H1 (cell line): ENCODE data around the gene RAB3D. TPM values are rescaled to one million over a fixed set of nuclear protein-coding genes. Genes with fewer than 3 reads are reported as not detected.

Experiments used
- CTCF ChIA-PET: fragments of 300-600 bp; sonication (Branson Sonifier 250); formaldehyde crosslinking; loops from one replicate; lab custom pipeline; 2021; ENCODE audit not compliant: partially characterized antibody; lab: Charles Lee
- POLR2A ChIA-PET: fragments of 300-600 bp; sonication (Branson Sonifier 250); formaldehyde crosslinking; loops from one replicate; lab custom pipeline; 2021; ENCODE audit warnings: inconsistent platforms; ENCODE audit not compliant: partially characterized antibody; lab: Charles Lee
- DNase-seq, 2 experiments: peaks; one replicate each; pipeline versions ENCODE4 v3.0.0 to v3.0.0-alpha.2; 2010 to 2022; ENCODE audit warnings: low spot score in 2 of 2, low read depth in 1 of 2, mixed read lengths in 1 of 2
- FAIRE-seq: peaks from 2 replicates; lab custom pipeline; 2011; peaks lifted over from hg19 to GRCh38; lab: Jason Lieb, UNC
- H2AFZ ChIP-seq: 2 replicates; pipeline ENCODE4 v1.8.1; 2012; ENCODE audit warnings: low read length, inconsistent platforms
- H2AK5ac ChIP-seq: 2 replicates; pipeline ENCODE4 v1.6.1; 2013; ENCODE audit warnings: low read depth, low read length
- H2BK120ac ChIP-seq: replicated peaks from 2 replicates; pipeline ENCODE3; 2013; ENCODE audit warnings: low read depth, low read length, inconsistent platforms
- H2BK12ac ChIP-seq: 2 replicates; pipeline ENCODE4 v1.6.1; 2013; ENCODE audit warnings: low read depth, low read length
- H2BK15ac ChIP-seq: 2 replicates; pipeline ENCODE4 v1.6.1; 2013; ENCODE audit warnings: low read length
- H2BK20ac ChIP-seq: 2 replicates; pipeline ENCODE4 v1.6.1; 2013; ENCODE audit warnings: low read length
- H2BK5ac ChIP-seq: 2 replicates; pipeline ENCODE4 v1.6.1; 2013; ENCODE audit warnings: low read depth, low read length
- H3K14ac ChIP-seq: 2 replicates; pipeline ENCODE4 v1.6.1; 2013; ENCODE audit warnings: inconsistent platforms; ENCODE audit not compliant: insufficient read length
- H3K18ac ChIP-seq: 2 replicates; pipeline ENCODE4 v1.6.1; 2013; ENCODE audit warnings: low read length; ENCODE audit errors: extremely low read depth
- H3K23ac ChIP-seq: 2 replicates; pipeline ENCODE4 v1.6.1; 2013; ENCODE audit warnings: inconsistent platforms; ENCODE audit not compliant: insufficient read length
- H3K23me2 ChIP-seq: 2 replicates; pipeline ENCODE4 v1.6.1; 2013; ENCODE audit warnings: low read depth, low read length
- H3K27ac ChIP-seq: 2 replicates; pipeline ENCODE4 v1.6.1; 2011; ENCODE audit warnings: low read depth, low read length, inconsistent platforms
- H3K27me3 ChIP-seq, 4 experiments: replicated peaks in 1 of 4; 1 replicate in 1 of 4; 2 replicates in 3 of 4; pipeline versions ENCODE4 v1.6.1 to v1.8.1; 2011 to 2013; ENCODE audit warnings: low read length in 3 of 4, mild to moderate bottlenecking in 3 of 4, inconsistent platforms in 2 of 4, mixed read lengths in 2 of 4, moderate library complexity in 1 of 4; ENCODE audit not compliant: control insufficient read depth in 3 of 4, insufficient read depth in 3 of 4; ENCODE audit errors: extremely low read depth in 1 of 4
- H3K36me3 ChIP-seq, 4 experiments: 2 replicates each; pipeline versions ENCODE4 v1.6.1 to v1.8.1; 2011 to 2013; ENCODE audit warnings: mild to moderate bottlenecking in 4 of 4, low read length in 3 of 4, moderate library complexity in 2 of 4, control low read depth in 1 of 4, inconsistent platforms in 1 of 4; ENCODE audit not compliant: insufficient read depth in 4 of 4, control insufficient read depth in 2 of 4
- H3K4ac ChIP-seq: replicated peaks from 2 replicates; pipeline ENCODE3; 2013; ENCODE audit warnings: low read length, low read depth, mixed read lengths, inconsistent platforms; ENCODE audit not compliant: insufficient read length
- H3K4me1 ChIP-seq, 4 experiments: replicated peaks in 1 of 4; 1 replicate in 1 of 4; 2 replicates in 3 of 4; pipeline versions ENCODE4 v1.6.1 to v1.8.1; 2011 to 2013; ENCODE audit warnings: low read length in 3 of 4, inconsistent platforms in 2 of 4, mixed read lengths in 1 of 4; ENCODE audit not compliant: insufficient read depth in 4 of 4, control insufficient read depth in 3 of 4
- H3K4me2 ChIP-seq, 2 experiments: 2 replicates each; pipeline versions ENCODE4 v1.6.1 to v1.8.1; 2011 to 2013; ENCODE audit warnings: low read depth in 2 of 2, low read length in 2 of 2, control low read depth in 1 of 2, inconsistent platforms in 1 of 2, mild to moderate bottlenecking in 1 of 2; ENCODE audit not compliant: insufficient read depth in 1 of 2
- H3K4me3 ChIP-seq, 4 experiments: fragments of 200-600, 300-600 bp in 1 of 4; sonication (generic), shearing (Covaris generic), sonication (Bioruptor Twin) in 1 of 4; 2 replicates each; pipeline versions ENCODE4 v1.5.1 to v1.8.1; 2011 to 2016; ENCODE audit warnings: low read length in 4 of 4, low read depth in 3 of 4, control low read depth in 2 of 4, inconsistent platforms in 2 of 4, mild to moderate bottlenecking in 2 of 4, mixed read lengths in 1 of 4, moderate library complexity in 1 of 4; ENCODE audit not compliant: insufficient read depth in 2 of 4; ENCODE audit errors: extremely low read depth in 1 of 4
- H3K56ac ChIP-seq: replicated peaks from 2 replicates; pipeline ENCODE3; 2013; ENCODE audit warnings: low read depth, mild to moderate bottlenecking, mixed read lengths, low read length, inconsistent platforms; ENCODE audit not compliant: insufficient read length
- H3K79me1 ChIP-seq: 2 replicates; pipeline ENCODE4 v1.6.1; 2013; ENCODE audit warnings: low read depth, low read length, control low read depth
- H3K79me2 ChIP-seq, 2 experiments: 2 replicates each; pipeline versions ENCODE4 v1.6.1 to v1.8.1; 2012 to 2013; ENCODE audit warnings: low read length in 2 of 2, mild to moderate bottlenecking in 2 of 2, inconsistent platforms in 1 of 2; ENCODE audit not compliant: insufficient read depth in 2 of 2, control insufficient read depth in 1 of 2
- H3K9ac ChIP-seq, 4 experiments: replicated peaks in 1 of 4; 1 replicate in 1 of 4; 2 replicates in 3 of 4; pipeline versions ENCODE4 v1.6.1 to v1.8.1; 2011 to 2013; ENCODE audit warnings: low read depth in 3 of 4, low read length in 3 of 4, control low read depth in 2 of 4, mild to moderate bottlenecking in 2 of 4, moderate library complexity in 2 of 4, inconsistent platforms in 1 of 4; ENCODE audit errors: extremely low read depth in 1 of 4
- H3K9me3 ChIP-seq, 2 experiments: 2 replicates each; pipeline versions ENCODE4 v1.6.1 to v1.8.1; 2012 to 2013; ENCODE audit warnings: mild to moderate bottlenecking in 2 of 2, moderate library complexity in 2 of 2, control low read depth in 1 of 2, inconsistent platforms in 1 of 2, low read depth in 1 of 2, low read length in 1 of 2, mixed read lengths in 1 of 2; ENCODE audit not compliant: insufficient read depth in 2 of 2
- H4K20me1 ChIP-seq, 2 experiments: replicated peaks in 1 of 2; 2 replicates each; pipeline versions ENCODE3 to v1.8.1; 2011 to 2013; ENCODE audit warnings: inconsistent platforms in 2 of 2, low read length in 2 of 2, mild to moderate bottlenecking in 1 of 2; ENCODE audit not compliant: insufficient read depth in 2 of 2, control insufficient read depth in 1 of 2
- H4K5ac ChIP-seq: 2 replicates; pipeline ENCODE4 v1.6.1; 2013; ENCODE audit warnings: low read length, low read depth, mixed read lengths, inconsistent platforms; ENCODE audit not compliant: insufficient read length
- H4K8ac ChIP-seq: 2 replicates; pipeline ENCODE4 v1.8.0; 2013; ENCODE audit warnings: mild to moderate bottlenecking, moderate library complexity, low read length, inconsistent platforms; ENCODE audit not compliant: insufficient read depth; ENCODE audit errors: extremely low read depth
- H4K91ac ChIP-seq: replicated peaks from 2 replicates; pipeline ENCODE3; 2013; ENCODE audit warnings: low read length, mixed read lengths, inconsistent platforms; ENCODE audit not compliant: insufficient read length
- GABPA ChIP-seq: IDR thresholded peaks from 2 replicates; pipeline ENCODE4 v1.6.1; 2011; ENCODE audit warnings: mild to moderate bottlenecking, low read length, moderate library complexity, borderline replicate concordance; ENCODE audit not compliant: insufficient read depth
- GTF2F1 ChIP-seq: IDR thresholded peaks from 2 replicates; pipeline ENCODE4 v1.6.1; 2012; ENCODE audit warnings: low read depth, low read length, improper control_type of control experiment, borderline replicate concordance
- NRF1 ChIP-seq: IDR thresholded peaks from 2 replicates; pipeline ENCODE4 v1.6.1; 2011; ENCODE audit warnings: mild to moderate bottlenecking, low read depth, low read length, improper control_type of control experiment
- WGBS, 2 experiments: shearing (Covaris generic) in 1 of 2; methylation state at CpG; one replicate each; pipeline versions ENCODE4 v1.1.6 to v1.1.7; 2013 to 2015; ENCODE audit warnings: low lambda C conversion rate in 2 of 2, mixed read lengths in 2 of 2, inconsistent platforms in 1 of 2, low coverage in 1 of 2, missing lambda C conversion rate in 1 of 2; ENCODE audit not compliant: insufficient replicate concordance in 2 of 2, insufficient coverage in 1 of 2, insufficient read length in 1 of 2; ENCODE audit errors: extremely low coverage in 1 of 2, missing lambda C conversion rate in 1 of 2; 5-methylcytosine and 5-hydroxymethylcytosine counted together
- polyA plus RNA-seq, 7 experiments: library from polyadenylated mRNA; depleted of rRNA in 3 of 7; stranded (reverse) in 5 of 7; unstranded in 2 of 7; fragments of >200 nt in 5 of 7; fragments of 200-250 nt in 2 of 7; gene quantifications; 1 replicate in 5 of 7; 2 replicates in 1 of 7; 4 replicates in 1 of 7; pipeline versions ENCODE4 v1.2.1 to v1.2.3, GENCODE V29; 2011 to 2013; ENCODE audit warnings: missing spikeins in 2 of 7, mixed read lengths in 2 of 7
- total RNA-seq: library from RNA; stranded (reverse); fragmentation: NEBNext Ultra II Directional; extraction: Animal tissue kit (Norgen Biotek cat#: 25700); gene quantifications from 2 replicates; pipeline ENCODE4 v1.2.1, GENCODE V29; 2021

RAB3D gene
- total and polyA plus RNA-seq, 2 of the 8 experiments (the other 6 are each of a cell fraction or from before 2014, with no cell fraction given), result 17.8 to 23.8 TPM

GRCh38 chr19:11347546-11348039, 8.1 kb upstream of the RAB3D start:
- Histone ChIP-seq H3K18ac (no peak overlapping the region), H2BK120ac (no peak overlapping the region), H3K4ac (no peak overlapping the region), H3K4me1 (peaks cover 0 to 10% (median 6%) of the 10 kb centered on the region in 4 experiments; a peak in 5 of 7 replicates), H3K9me3 (peaks cover 0 to 6% of the 10 kb centered on the region in 2 experiments; a peak in 1 of 4 replicates), H3K79me1 (peaks cover 5% of the 10 kb centered on the region; the same call in 1 of the 2 replicates), H4K91ac (no peak overlapping the region), H3K27me3 (no peaks in the 10 kb centered on the region), H3K36me3 (no peaks in the 10 kb centered on the region), H4K5ac (no peak overlapping the region), H4K20me1 (no peaks in the 10 kb centered on the region), H2BK20ac (no peak overlapping the region), H3K27ac (no peak overlapping the region), H2BK12ac (no peak overlapping the region), H3K56ac (no peak overlapping the region), H2AK5ac (no peak overlapping the region), H3K4me2 (peak overlapping the region in 1 of 2 experiments; percentile 99; a peak in 1 of 4 replicates), H3K23ac (no peak overlapping the region), H3K9ac (no peak overlapping the region), H4K8ac (no peak overlapping the region), H2BK15ac (no peak overlapping the region), H2AFZ (no peak overlapping the region), H3K14ac (no peak overlapping the region), H3K4me3 (no peak overlapping the region), H3K79me2 (peaks cover 0 to 3% of the 10 kb centered on the region in 2 experiments; a peak in 1 of 4 replicates), H2BK5ac (no peak overlapping the region), H3K23me2 (peaks cover 14% of the 10 kb centered on the region)
- DNase-seq (no peak), FAIRE-seq (no peak)
- CTCF ChIA-PET, result interaction anchor here (0.7 to 1.7 kb wide), 8 partner anchors 9 to 138 kb away, joined by 3 to 5 read pairs (median 4); no protein-coding TSS in a partner anchor
- POLR2A ChIA-PET, result interaction anchor here (0.7 to 1.5 kb wide), 4 partner anchors 17 to 59 kb away, joined by 3 to 5 read pairs (median 3); no protein-coding TSS in a partner anchor
- WGBS, 2 experiments, result 82% methylated on average over 7 of the region's 7 CpGs; no CpG with 5 or more reads in 1 of the 2 experiments
- no peak for TF ChIP-seq NRF1
- TF ChIP-seq GABPA, result no peak
- no peak for TF ChIP-seq GTF2F1
